WTC11 (cell line): ENCODE data around the gene GRAMD2B. TPM values are rescaled to one million over a fixed set of nuclear protein-coding genes. Genes with fewer than 3 reads are reported as not detected.
"Not testable (repeated sequence)": the region's sequence is repeated elsewhere in the genome, so short reads cannot be mapped to it uniquely, and the experiment has no call there.

ENCODE experiments used
- ATAC-seq: fragments of 200-7000 bp; cut with Tn5 transposase; 2 replicates; pipeline ENCODE4 v1.10.0; 2021; ENCODE audit warnings: mild to moderate bottlenecking, moderate library complexity
- CTCF ChIA-PET: fragments of 300-600 bp; sonication (Branson Sonifier 250); formaldehyde crosslinking; loops from one replicate; lab custom pipeline; 2021; ENCODE audit warnings: antibody characterized with exemption; lab: Charles Lee
- POLR2A ChIA-PET: fragments of 350-600 bp; sonication (Branson Sonifier 250); formaldehyde crosslinking; loops from one replicate; lab custom pipeline; 2021; ENCODE audit warnings: antibody characterized with exemption; lab: Charles Lee
- DNase-seq: peaks from one replicate; pipeline ENCODE4 v3.0.0; 2021; ENCODE audit warnings: low spot score
- H3K27ac Mint-ChIP-seq: 2 replicates; pipeline ENCODE4 v1.8.0; 2021; ENCODE audit warnings: mixed read lengths
- H3K27me3 Mint-ChIP-seq: 2 replicates; pipeline ENCODE4 v1.8.0; 2021; ENCODE audit warnings: low read depth, mild to moderate bottlenecking, moderate library complexity, mixed read lengths
- H3K36me3 Mint-ChIP-seq: 2 replicates; pipeline ENCODE4 v1.8.0; 2021; ENCODE audit warnings: mixed read lengths
- H3K4me1 Mint-ChIP-seq: 2 replicates; pipeline ENCODE4 v1.8.0; 2022; ENCODE audit warnings: mixed read lengths
- H3K4me3 Mint-ChIP-seq: 2 replicates; pipeline ENCODE4 v1.8.0; 2021; ENCODE audit warnings: mild to moderate bottlenecking, moderate library complexity, mixed read lengths
- H3K9me3 Mint-ChIP-seq: 2 replicates; pipeline ENCODE4 v1.8.0; 2021; ENCODE audit warnings: mixed read lengths
- ATF1 ChIP-seq: sonication (generic); formaldehyde crosslinking; IDR thresholded peaks from 2 replicates; pipeline ENCODE4 v1.8.1; 2023; ENCODE audit warnings: mild to moderate bottlenecking, moderate library complexity, missing genetic modification reagents
- ATF6 ChIP-seq: sonication (generic); formaldehyde crosslinking; IDR thresholded peaks from 2 replicates; pipeline ENCODE4 v1.8.1; 2023; ENCODE audit warnings: mild to moderate bottlenecking, missing genetic modification reagents
- E2F1 ChIP-seq: sonication (generic); formaldehyde crosslinking; IDR thresholded peaks from 2 replicates; pipeline ENCODE4 v1.8.0; 2022; ENCODE audit warnings: mild to moderate bottlenecking, missing genetic modification reagents
- E2F4 ChIP-seq: sonication (generic); formaldehyde crosslinking; IDR thresholded peaks from 2 replicates; pipeline ENCODE4 v1.8.1; 2022; ENCODE audit warnings: low read depth, mild to moderate bottlenecking, moderate library complexity, missing genetic modification reagents, borderline replicate concordance
- ESRRA ChIP-seq: sonication (generic); formaldehyde crosslinking; IDR thresholded peaks from 2 replicates; pipeline ENCODE4 v1.8.1; 2022; ENCODE audit warnings: mild to moderate bottlenecking, missing genetic modification reagents, borderline replicate concordance
- FOXJ3 ChIP-seq: sonication (generic); formaldehyde crosslinking; IDR thresholded peaks from 2 replicates; pipeline ENCODE4 v1.9.0; 2021; ENCODE audit warnings: missing genetic modification reagents, mild to moderate bottlenecking, borderline replicate concordance
- FOXP1 ChIP-seq: sonication (generic); formaldehyde crosslinking; IDR thresholded peaks from 2 replicates; pipeline ENCODE4 v1.8.0; 2022; ENCODE audit warnings: missing genetic modification reagents, mild to moderate bottlenecking, moderate library complexity, borderline replicate concordance
- GABPB1 ChIP-seq: sonication (generic); formaldehyde crosslinking; IDR thresholded peaks from 2 replicates; pipeline ENCODE4 v1.8.1; 2023; ENCODE audit warnings: mild to moderate bottlenecking, missing genetic modification reagents
- IRF1 ChIP-seq: sonication (generic); formaldehyde crosslinking; IDR thresholded peaks from 2 replicates; pipeline ENCODE4 v1.8.0; 2023; ENCODE audit warnings: missing genetic modification reagents
- MYBL2 ChIP-seq: sonication (generic); formaldehyde crosslinking; IDR thresholded peaks from 2 replicates; pipeline ENCODE4 v1.8.1; 2023; ENCODE audit warnings: mild to moderate bottlenecking, moderate library complexity, missing genetic modification reagents
- NFATC4 ChIP-seq: fragments of 250-450 bp; sonication (Bioruptor Pico); IDR thresholded peaks from 2 replicates; pipeline ENCODE4 v1.9.0; 2021; ENCODE audit warnings: mild to moderate bottlenecking
- NFE2L1 ChIP-seq: sonication (generic); formaldehyde crosslinking; IDR thresholded peaks from 2 replicates; pipeline ENCODE4 v1.8.1; 2023; ENCODE audit warnings: missing genetic modification reagents
- NFYB ChIP-seq: sonication (generic); formaldehyde crosslinking; conservative IDR thresholded peaks from 2 replicates; pipeline ENCODE4 v1.8.0; 2022; ENCODE audit warnings: low read depth, missing genetic modification reagents
- NR1H2 ChIP-seq: sonication (generic); formaldehyde crosslinking; IDR thresholded peaks from 2 replicates; pipeline ENCODE4 v1.9.0; 2021; ENCODE audit warnings: mild to moderate bottlenecking, moderate library complexity, missing genetic modification reagents
- NR2C2 ChIP-seq: sonication (generic); formaldehyde crosslinking; IDR thresholded peaks from 2 replicates; pipeline ENCODE4 v1.8.0; 2022; ENCODE audit warnings: mild to moderate bottlenecking, missing genetic modification reagents
- SMAD4 ChIP-seq: sonication (generic); formaldehyde crosslinking; IDR thresholded peaks from 2 replicates; pipeline ENCODE4 v1.8.0; 2022; ENCODE audit warnings: mild to moderate bottlenecking, missing genetic modification reagents
- ZNF671 ChIP-seq: fragments of 250-450 bp; sonication (Bioruptor Pico); IDR thresholded peaks from 2 replicates; pipeline ENCODE4 v1.8.0; 2021; ENCODE audit warnings: mild to moderate bottlenecking
- total RNA-seq: library from RNA; stranded (reverse); gene quantifications from 3 replicates; pipeline ENCODE4 v1.2.3, GENCODE V29; 2021
- TF ChIP-seq, protein P1 (sequence below): sonication (generic); formaldehyde crosslinking; IDR thresholded peaks from 2 replicates; pipeline ENCODE4 v1.8.1; 2022; ENCODE audit warnings: mild to moderate bottlenecking, moderate library complexity, missing genetic modification reagents

Gene GRAMD2B
- total RNA-seq, 1 experiment from 2014 or later = 11.6 TPM

DNA sequence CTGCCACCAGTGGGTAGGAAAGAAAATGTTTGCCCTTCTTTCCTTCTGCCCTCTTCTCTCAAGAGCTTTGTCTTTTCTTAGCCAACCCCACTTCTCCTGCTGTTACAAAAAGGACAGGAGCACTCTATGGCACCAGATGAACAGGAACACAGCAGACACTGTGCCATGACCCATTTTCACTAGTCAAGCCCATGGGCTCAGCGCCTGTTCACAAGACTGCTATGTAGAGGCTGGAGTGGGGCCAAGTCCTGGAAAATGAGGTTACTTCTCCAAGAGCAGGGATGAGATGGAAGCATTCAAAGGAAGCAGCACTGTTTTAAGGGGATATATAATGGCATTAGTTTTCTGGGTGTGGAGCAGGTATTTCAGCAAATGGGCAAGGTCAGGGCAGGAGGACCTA lies 46.8 kb upstream of the GRAMD2B start:
- peaks cover 19% of the 10 kb centered on the region for H3K4me1 Mint-ChIP-seq
- H3K27me3 Mint-ChIP-seq = no peaks in the 10 kb centered on the region
- no peak overlapping the region for H3K4me3 Mint-ChIP-seq
- no peaks in the 10 kb centered on the region for H3K36me3 Mint-ChIP-seq
- DNase-seq (no peak), ATAC-seq (no peak)
- H3K9me3 Mint-ChIP-seq = peaks cover 3% of the 10 kb centered on the region
- ChIA-PET POLR2A (no interaction called here), CTCF (no interaction called here)
- no peak for TF ChIP-seq NR2C2
- H3K27ac Mint-ChIP-seq = no peak overlapping the region

GRCh38 chr5:126377424-126377823 lies 45.8 kb upstream of the GRAMD2B start:
- Mint-ChIP-seq H3K27ac (no peak overlapping the region), H3K4me1 (peaks cover 15% of the 10 kb centered on the region), H3K27me3 (no peaks in the 10 kb centered on the region), H3K4me3 (no peak overlapping the region), H3K36me3 (no peaks in the 10 kb centered on the region), H3K9me3 (peaks cover 13% of the 10 kb centered on the region)
- ChIA-PET CTCF (interaction anchor here (1.5 kb wide), 1 partner anchor 122 kb away, joined by 3 read pairs; no protein-coding TSS in a partner anchor), POLR2A (no interaction called here)
- TF ChIP-seq E2F1 (CRISPR knock-in tag) (no peak), MYBL2 (CRISPR knock-in tag) (no peak), NR1H2 (CRISPR knock-in tag) (no peak), SMAD4 (CRISPR knock-in tag) (no peak), FOXJ3 (no peak), E2F4 (CRISPR knock-in tag) (no peak), GABPB1 (CRISPR knock-in tag) (no peak), NFE2L1 (CRISPR knock-in tag) (no peak), FOXP1 (CRISPR knock-in tag) (no peak)
- TF ChIP-seq, protein P1, sequence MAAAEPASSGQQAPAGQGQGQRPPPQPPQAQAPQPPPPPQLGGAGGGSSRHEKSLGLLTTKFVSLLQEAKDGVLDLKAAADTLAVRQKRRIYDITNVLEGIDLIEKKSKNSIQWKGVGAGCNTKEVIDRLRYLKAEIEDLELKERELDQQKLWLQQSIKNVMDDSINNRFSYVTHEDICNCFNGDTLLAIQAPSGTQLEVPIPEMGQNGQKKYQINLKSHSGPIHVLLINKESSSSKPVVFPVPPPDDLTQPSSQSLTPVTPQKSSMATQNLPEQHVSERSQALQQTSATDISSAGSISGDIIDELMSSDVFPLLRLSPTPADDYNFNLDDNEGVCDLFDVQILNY (CRISPR knock-in tag) = no peak
- DNase-seq (no peak), ATAC-seq (no peak)

DNA sequence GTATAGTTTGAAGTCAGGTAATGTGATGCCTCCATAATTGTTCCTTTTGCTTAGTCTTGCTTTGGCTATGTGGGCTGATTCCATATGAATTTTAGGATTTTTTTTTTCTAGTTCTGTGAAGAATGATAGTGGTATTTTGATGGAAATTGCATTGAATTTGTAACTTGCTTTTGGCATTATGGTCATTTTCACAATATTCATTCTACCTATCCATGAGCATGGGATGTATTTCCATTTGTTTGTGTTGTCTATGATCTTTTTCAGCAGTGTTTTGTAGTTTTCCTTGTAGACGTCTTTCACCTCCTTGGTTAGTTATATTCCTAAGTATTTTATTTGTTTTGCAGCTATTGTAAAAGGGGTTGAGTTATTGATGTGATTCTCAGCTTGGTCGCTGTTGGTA lies 42.9 kb upstream of the GRAMD2B start:
- CTCF ChIA-PET, POLR2A ChIA-PET, DNase-seq, H3K36me3 Mint-ChIP-seq, H3K27ac Mint-ChIP-seq, H3K27me3 Mint-ChIP-seq, ATAC-seq, H3K4me1 Mint-ChIP-seq, H3K4me3 Mint-ChIP-seq: not testable (repeated sequence)
- H3K9me3 Mint-ChIP-seq = peaks cover 14% of the 10 kb centered on the region

GRCh38 chr5:126383246-126383645 lies 40.0 kb upstream of the GRAMD2B start:
- no peak for TF ChIP-seq ATF6 (CRISPR knock-in tag)
- TF ChIP-seq ATF1 = no peak
- TF ChIP-seq, protein P1 (CRISPR knock-in tag) = no peak
- no peak for TF ChIP-seq NFATC4
- no peak for TF ChIP-seq NFYB
- no peak for TF ChIP-seq ZNF671 (CRISPR knock-in tag)
- no peak for TF ChIP-seq ESRRA (CRISPR knock-in tag)
- TF ChIP-seq IRF1 (CRISPR knock-in tag) = no peak
- TF ChIP-seq, all 79 proteins: peak for 0
- peaks cover 14% of the 10 kb centered on the region for H3K9me3 Mint-ChIP-seq
- H3K4me1 Mint-ChIP-seq = peaks cover 12% of the 10 kb centered on the region
- no peaks in the 10 kb centered on the region for H3K27me3 Mint-ChIP-seq
- no peaks in the 10 kb centered on the region for H3K36me3 Mint-ChIP-seq
- ChIA-PET CTCF (interaction anchor here (0.6 to 2.8 kb wide), 3 partner anchors 13 to 156 kb away, joined by 3 to 16 read pairs (median 3); no protein-coding TSS in a partner anchor), POLR2A (no interaction called here)
- no peak overlapping the region for H3K4me3 Mint-ChIP-seq
- ATAC-seq (no peak), DNase-seq (no peak)
- no peak overlapping the region for H3K27ac Mint-ChIP-seq
